H1 (cell line): ENCODE results near the gene FHIT. TPM values are rescaled to one million over a fixed set of nuclear protein-coding genes. Genes with fewer than 3 reads are reported as not detected.

ENCODE experiments used
- CTCF ChIA-PET: fragments of 300-600 bp; sonication (Branson Sonifier 250); formaldehyde crosslinking; loops from one replicate; lab custom pipeline; 2021; ENCODE audit not compliant: partially characterized antibody; lab: Charles Lee
- POLR2A ChIA-PET: fragments of 300-600 bp; sonication (Branson Sonifier 250); formaldehyde crosslinking; loops from one replicate; lab custom pipeline; 2021; ENCODE audit warnings: inconsistent platforms; ENCODE audit not compliant: partially characterized antibody; lab: Charles Lee
- DNase-seq, 2 experiments: peaks; one replicate each; pipeline versions ENCODE4 v3.0.0 to v3.0.0-alpha.2; 2010 to 2022; ENCODE audit warnings: low spot score in 2 of 2, low read depth in 1 of 2, mixed read lengths in 1 of 2
- FAIRE-seq: peaks from 2 replicates; lab custom pipeline; 2011; peaks lifted over from hg19 to GRCh38; lab: Jason Lieb, UNC
- H2AFZ ChIP-seq: 2 replicates; pipeline ENCODE4 v1.8.1; 2012; ENCODE audit warnings: low read length, inconsistent platforms
- H2AK5ac ChIP-seq: 2 replicates; pipeline ENCODE4 v1.6.1; 2013; ENCODE audit warnings: low read depth, low read length
- H2BK120ac ChIP-seq: replicated peaks from 2 replicates; pipeline ENCODE3; 2013; ENCODE audit warnings: low read depth, low read length, inconsistent platforms
- H2BK12ac ChIP-seq: 2 replicates; pipeline ENCODE4 v1.6.1; 2013; ENCODE audit warnings: low read depth, low read length
- H2BK15ac ChIP-seq: 2 replicates; pipeline ENCODE4 v1.6.1; 2013; ENCODE audit warnings: low read length
- H2BK20ac ChIP-seq: 2 replicates; pipeline ENCODE4 v1.6.1; 2013; ENCODE audit warnings: low read length
- H2BK5ac ChIP-seq: 2 replicates; pipeline ENCODE4 v1.6.1; 2013; ENCODE audit warnings: low read depth, low read length
- H3K14ac ChIP-seq: 2 replicates; pipeline ENCODE4 v1.6.1; 2013; ENCODE audit warnings: inconsistent platforms; ENCODE audit not compliant: insufficient read length
- H3K18ac ChIP-seq: 2 replicates; pipeline ENCODE4 v1.6.1; 2013; ENCODE audit warnings: low read length; ENCODE audit errors: extremely low read depth
- H3K23ac ChIP-seq: 2 replicates; pipeline ENCODE4 v1.6.1; 2013; ENCODE audit warnings: inconsistent platforms; ENCODE audit not compliant: insufficient read length
- H3K23me2 ChIP-seq: 2 replicates; pipeline ENCODE4 v1.6.1; 2013; ENCODE audit warnings: low read depth, low read length
- H3K27ac ChIP-seq: 2 replicates; pipeline ENCODE4 v1.6.1; 2011; ENCODE audit warnings: low read depth, low read length, inconsistent platforms
- H3K27me3 ChIP-seq, 4 experiments: replicated peaks in 1 of 4; 1 replicate in 1 of 4; 2 replicates in 3 of 4; pipeline versions ENCODE4 v1.6.1 to v1.8.1; 2011 to 2013; ENCODE audit warnings: low read length in 3 of 4, mild to moderate bottlenecking in 3 of 4, inconsistent platforms in 2 of 4, mixed read lengths in 2 of 4, moderate library complexity in 1 of 4; ENCODE audit not compliant: control insufficient read depth in 3 of 4, insufficient read depth in 3 of 4; ENCODE audit errors: extremely low read depth in 1 of 4
- H3K36me3 ChIP-seq, 4 experiments: 2 replicates each; pipeline versions ENCODE4 v1.6.1 to v1.8.1; 2011 to 2013; ENCODE audit warnings: mild to moderate bottlenecking in 4 of 4, low read length in 3 of 4, moderate library complexity in 2 of 4, control low read depth in 1 of 4, inconsistent platforms in 1 of 4; ENCODE audit not compliant: insufficient read depth in 4 of 4, control insufficient read depth in 2 of 4
- H3K4ac ChIP-seq: replicated peaks from 2 replicates; pipeline ENCODE3; 2013; ENCODE audit warnings: low read length, low read depth, mixed read lengths, inconsistent platforms; ENCODE audit not compliant: insufficient read length
- H3K4me1 ChIP-seq, 4 experiments: replicated peaks in 1 of 4; 1 replicate in 1 of 4; 2 replicates in 3 of 4; pipeline versions ENCODE4 v1.6.1 to v1.8.1; 2011 to 2013; ENCODE audit warnings: low read length in 3 of 4, inconsistent platforms in 2 of 4, mixed read lengths in 1 of 4; ENCODE audit not compliant: insufficient read depth in 4 of 4, control insufficient read depth in 3 of 4
- H3K4me2 ChIP-seq, 2 experiments: 2 replicates each; pipeline versions ENCODE4 v1.6.1 to v1.8.1; 2011 to 2013; ENCODE audit warnings: low read depth in 2 of 2, low read length in 2 of 2, control low read depth in 1 of 2, inconsistent platforms in 1 of 2, mild to moderate bottlenecking in 1 of 2; ENCODE audit not compliant: insufficient read depth in 1 of 2
- H3K4me3 ChIP-seq, 4 experiments: fragments of 200-600, 300-600 bp in 1 of 4; sonication (generic), shearing (Covaris generic), sonication (Bioruptor Twin) in 1 of 4; 2 replicates each; pipeline versions ENCODE4 v1.5.1 to v1.8.1; 2011 to 2016; ENCODE audit warnings: low read length in 4 of 4, low read depth in 3 of 4, control low read depth in 2 of 4, inconsistent platforms in 2 of 4, mild to moderate bottlenecking in 2 of 4, mixed read lengths in 1 of 4, moderate library complexity in 1 of 4; ENCODE audit not compliant: insufficient read depth in 2 of 4; ENCODE audit errors: extremely low read depth in 1 of 4
- H3K56ac ChIP-seq: replicated peaks from 2 replicates; pipeline ENCODE3; 2013; ENCODE audit warnings: low read depth, mild to moderate bottlenecking, mixed read lengths, low read length, inconsistent platforms; ENCODE audit not compliant: insufficient read length
- H3K79me1 ChIP-seq: 2 replicates; pipeline ENCODE4 v1.6.1; 2013; ENCODE audit warnings: low read depth, low read length, control low read depth
- H3K79me2 ChIP-seq, 2 experiments: 2 replicates each; pipeline versions ENCODE4 v1.6.1 to v1.8.1; 2012 to 2013; ENCODE audit warnings: low read length in 2 of 2, mild to moderate bottlenecking in 2 of 2, inconsistent platforms in 1 of 2; ENCODE audit not compliant: insufficient read depth in 2 of 2, control insufficient read depth in 1 of 2
- H3K9ac ChIP-seq, 4 experiments: replicated peaks in 1 of 4; 1 replicate in 1 of 4; 2 replicates in 3 of 4; pipeline versions ENCODE4 v1.6.1 to v1.8.1; 2011 to 2013; ENCODE audit warnings: low read depth in 3 of 4, low read length in 3 of 4, control low read depth in 2 of 4, mild to moderate bottlenecking in 2 of 4, moderate library complexity in 2 of 4, inconsistent platforms in 1 of 4; ENCODE audit errors: extremely low read depth in 1 of 4
- H3K9me3 ChIP-seq, 2 experiments: 2 replicates each; pipeline versions ENCODE4 v1.6.1 to v1.8.1; 2012 to 2013; ENCODE audit warnings: mild to moderate bottlenecking in 2 of 2, moderate library complexity in 2 of 2, control low read depth in 1 of 2, inconsistent platforms in 1 of 2, low read depth in 1 of 2, low read length in 1 of 2, mixed read lengths in 1 of 2; ENCODE audit not compliant: insufficient read depth in 2 of 2
- H4K20me1 ChIP-seq, 2 experiments: replicated peaks in 1 of 2; 2 replicates each; pipeline versions ENCODE3 to v1.8.1; 2011 to 2013; ENCODE audit warnings: inconsistent platforms in 2 of 2, low read length in 2 of 2, mild to moderate bottlenecking in 1 of 2; ENCODE audit not compliant: insufficient read depth in 2 of 2, control insufficient read depth in 1 of 2
- H4K5ac ChIP-seq: 2 replicates; pipeline ENCODE4 v1.6.1; 2013; ENCODE audit warnings: low read length, low read depth, mixed read lengths, inconsistent platforms; ENCODE audit not compliant: insufficient read length
- H4K8ac ChIP-seq: 2 replicates; pipeline ENCODE4 v1.8.0; 2013; ENCODE audit warnings: mild to moderate bottlenecking, moderate library complexity, low read length, inconsistent platforms; ENCODE audit not compliant: insufficient read depth; ENCODE audit errors: extremely low read depth
- H4K91ac ChIP-seq: replicated peaks from 2 replicates; pipeline ENCODE3; 2013; ENCODE audit warnings: low read length, mixed read lengths, inconsistent platforms; ENCODE audit not compliant: insufficient read length
- BRCA1 ChIP-seq: IDR thresholded peaks from 2 replicates; pipeline ENCODE4 v1.6.1; 2012; ENCODE audit warnings: low read depth, low read length, improper control_type of control experiment
- KDM1A ChIP-seq: fragments of 200-600, 300-600 bp; sonication (generic); IDR thresholded peaks from 2 replicates; pipeline ENCODE4 v1.7.1; 2016; ENCODE audit warnings: mild to moderate bottlenecking, low read length, borderline replicate concordance
- SIRT6 ChIP-seq: IDR thresholded peaks from one replicate; pipeline ENCODE4 v1.7.1; 2012; ENCODE audit warnings: low read length, inconsistent platforms
- SIX5 ChIP-seq: IDR thresholded peaks from 2 replicates; pipeline ENCODE4 v1.6.1; 2011; ENCODE audit warnings: mild to moderate bottlenecking, low read depth, low read length
- WGBS, 2 experiments: shearing (Covaris generic) in 1 of 2; methylation state at CpG; one replicate each; pipeline versions ENCODE4 v1.1.6 to v1.1.7; 2013 to 2015; ENCODE audit warnings: low lambda C conversion rate in 2 of 2, mixed read lengths in 2 of 2, inconsistent platforms in 1 of 2, low coverage in 1 of 2, missing lambda C conversion rate in 1 of 2; ENCODE audit not compliant: insufficient replicate concordance in 2 of 2, insufficient coverage in 1 of 2, insufficient read length in 1 of 2; ENCODE audit errors: extremely low coverage in 1 of 2, missing lambda C conversion rate in 1 of 2; 5-methylcytosine and 5-hydroxymethylcytosine counted together
- polyA plus RNA-seq, 7 experiments: library from polyadenylated mRNA; depleted of rRNA in 3 of 7; stranded (reverse) in 5 of 7; unstranded in 2 of 7; fragments of >200 nt in 5 of 7; fragments of 200-250 nt in 2 of 7; gene quantifications; 1 replicate in 5 of 7; 2 replicates in 1 of 7; 4 replicates in 1 of 7; pipeline versions ENCODE4 v1.2.1 to v1.2.3, GENCODE V29; 2011 to 2013; ENCODE audit warnings: missing spikeins in 2 of 7, mixed read lengths in 2 of 7
- total RNA-seq: library from RNA; stranded (reverse); fragmentation: NEBNext Ultra II Directional; extraction: Animal tissue kit (Norgen Biotek cat#: 25700); gene quantifications from 2 replicates; pipeline ENCODE4 v1.2.1, GENCODE V29; 2021

FHIT gene
- total and polyA plus RNA-seq, 2 of the 8 experiments (the other 6 are each of a cell fraction or from before 2014, with no cell fraction given), result 1.2 to 3.2 TPM

DNA sequence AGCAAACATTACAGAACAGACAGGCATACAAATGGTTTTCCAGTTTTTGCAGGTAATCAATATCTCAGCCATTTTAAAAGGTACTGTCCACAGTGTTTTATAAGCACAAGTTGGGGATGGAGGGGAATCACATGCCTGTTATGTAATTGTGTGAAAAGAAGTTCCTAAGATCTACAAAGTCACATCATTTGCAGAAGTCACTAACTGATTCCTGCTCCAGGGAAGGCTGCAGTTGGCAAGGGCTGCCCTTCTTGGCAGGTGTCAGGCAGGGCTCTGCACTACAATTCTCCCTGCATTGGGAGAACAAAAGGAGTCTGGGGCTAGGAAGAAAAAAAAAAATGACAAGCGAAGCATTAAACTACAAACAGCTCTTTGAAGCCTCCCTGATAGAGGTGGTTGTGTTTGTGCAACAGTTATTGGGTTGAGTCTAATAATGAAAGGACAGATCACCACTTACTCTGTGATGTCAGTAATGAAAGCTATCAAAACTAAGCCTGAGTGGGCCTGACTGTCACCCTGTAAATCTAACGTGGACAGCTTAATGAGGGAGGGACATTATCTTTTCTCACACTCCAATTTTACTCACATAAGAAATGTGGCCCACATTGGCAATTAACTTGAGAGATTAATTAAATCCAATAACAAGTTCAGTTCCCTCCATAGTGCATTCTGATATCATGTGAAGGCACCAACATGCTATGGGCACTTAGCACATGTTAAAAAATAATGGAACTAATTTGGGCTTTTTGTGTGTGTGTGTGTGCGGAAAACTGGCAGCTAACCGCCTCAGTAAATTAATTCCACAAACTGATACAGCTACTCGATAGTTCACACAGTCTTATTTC is 242.9 kb downstream of the FHIT start:
- no peak overlapping the region for H2AK5ac ChIP-seq
- H4K5ac ChIP-seq, result no peak overlapping the region
- H3K27me3 ChIP-seq, result no peaks in the 10 kb centered on the region
- H3K27ac ChIP-seq, result no peak overlapping the region
- H3K4me3 ChIP-seq, result no peak overlapping the region
- 83% methylated on average over 5 of the region's 5 CpGs; no CpG with 5 or more reads in 1 of the 2 experiments for WGBS, 2 experiments
- ChIA-PET CTCF (interaction anchor here (0.6 to 1.7 kb wide), 3 partner anchors 16 to 253 kb away, joined by 3 to 4 read pairs (median 3); no protein-coding TSS in a partner anchor), POLR2A (no interaction called here)
- no peak overlapping the region for H3K4me2 ChIP-seq
- H3K9ac ChIP-seq, result no peak overlapping the region
- no peaks in the 10 kb centered on the region for H3K79me2 ChIP-seq
- no peak overlapping the region for H2BK120ac ChIP-seq
- DNase-seq, result no peak
- H3K23ac ChIP-seq, result no peak overlapping the region
- no peak overlapping the region for H2BK15ac ChIP-seq
- no peak overlapping the region for H3K4ac ChIP-seq
- no peak overlapping the region for H2BK5ac ChIP-seq
- no peak overlapping the region; the same call in 1 of the 2 replicates for H2BK12ac ChIP-seq
- peaks cover 0 to 4% (median 2%) of the 10 kb centered on the region in 4 experiments; a peak in 1 of 7 replicates for H3K4me1 ChIP-seq
- TF ChIP-seq SIX5 (no peak), SIRT6 (no peak), KDM1A (no peak), BRCA1 (no peak)
- no peak overlapping the region for H3K14ac ChIP-seq
- H4K20me1 ChIP-seq, result no peaks in the 10 kb centered on the region
- H4K91ac ChIP-seq, result no peak overlapping the region
- H3K56ac ChIP-seq, result no peak overlapping the region
- H2BK20ac ChIP-seq, result no peak overlapping the region
- no peaks in the 10 kb centered on the region for H3K9me3 ChIP-seq
- no peak for FAIRE-seq
- H3K23me2 ChIP-seq, result no peaks in the 10 kb centered on the region
- H2AFZ ChIP-seq, result no peak overlapping the region
- no peaks in the 10 kb centered on the region for H3K36me3 ChIP-seq
- H3K79me1 ChIP-seq, result no peaks in the 10 kb centered on the region
- no peak overlapping the region for H4K8ac ChIP-seq
- no peak overlapping the region for H3K18ac ChIP-seq
